DOHH2 (cell line): ENCODE measurements around the gene ENOX1.

Source experiments
- CTCF ChIP-seq: fragments of 200-600 bp; sonication (generic); IDR thresholded peaks from one replicate; pipeline ENCODE4 v1.5.1; 2014; ENCODE audit warnings: antibody characterized with exemption, mild to moderate bottlenecking, low read depth, low read length; ENCODE audit not compliant: poor library complexity, severe bottlenecking
- EZH2phosphoT487 ChIP-seq: fragments of 200-600 bp; sonication (generic); IDR thresholded peaks from 2 replicates; pipeline ENCODE4 v1.6.1; 2017; ENCODE audit warnings: borderline replicate concordance, mild to moderate bottlenecking, antibody characterized with exemption, low read length, moderate library complexity, mixed read lengths

- TF ChIP-seq CTCF: no peak
- no peak for TF ChIP-seq EZH2phosphoT487
Observed at GRCh38 chr13:43431841-43432240, 354.9 kb downstream of the ENOX1 start.
